Endothelial cell of umbilical vein (primary cell): ENCODE measurements around the gene PIK3C2G. TPM values are rescaled to one million over a fixed set of nuclear protein-coding genes. Genes with fewer than 3 reads are reported as not detected.

Experiments used
- BruUV-seq: library from RNA; stranded (reverse); fragments of 400-500 nt; replicated peaks from 2 replicates; lab custom pipeline; 2021; lab: Mats Ljungman, UMichigan
- CTCF ChIA-PET: fragments of 300-600, 350-600 bp; sonication (Branson Sonifier 250); formaldehyde crosslinking; loops from one replicate; lab custom pipeline; 2021; ENCODE audit warnings: antibody characterized with exemption, inconsistent platforms; lab: Charles Lee
- POLR2A ChIA-PET: fragments of 300-600, 350-600 bp; sonication (Branson Sonifier 250); formaldehyde crosslinking; loops from one replicate; lab custom pipeline; 2021; ENCODE audit warnings: antibody characterized with exemption, inconsistent platforms; lab: Charles Lee
- DNase-seq: peaks from one replicate; pipeline ENCODE4 v3.0.0-alpha.2; 2011; ENCODE audit warnings: low read depth, low spot score
- FAIRE-seq: peaks from 2 replicates; lab custom pipeline; 2011; peaks lifted over from hg19 to GRCh38; lab: Jason Lieb, UNC
- H2AFZ ChIP-seq: 2 replicates; pipeline ENCODE4 v1.6.0; 2012; ENCODE audit warnings: low read depth, low read length, control low read depth, inconsistent platforms
- H3K27ac ChIP-seq: 2 replicates; pipeline ENCODE4 v1.5.1; 2011; ENCODE audit warnings: low read depth, mild to moderate bottlenecking, control low read depth, low read length, moderate library complexity; ENCODE audit not compliant: insufficient read depth
- H3K27me3 ChIP-seq, 2 experiments: 2 replicates each; pipeline versions ENCODE4 v1.6.0 to v1.6.1; 2011; ENCODE audit warnings: low read length in 2 of 2, mixed read lengths in 1 of 2; ENCODE audit not compliant: control insufficient read depth in 2 of 2, insufficient read depth in 2 of 2
- H3K36me3 ChIP-seq, 2 experiments: 2 replicates in 1 of 2; 3 replicates in 1 of 2; pipeline ENCODE4 v1.5.1; 2011; ENCODE audit warnings: low read length in 2 of 2, mild to moderate bottlenecking in 1 of 2, moderate library complexity in 1 of 2; ENCODE audit not compliant: control insufficient read depth in 2 of 2, insufficient read depth in 2 of 2; ENCODE audit errors: extremely low read depth in 1 of 2
- H3K4me1 ChIP-seq: 3 replicates; pipeline ENCODE4 v1.5.1; 2011; ENCODE audit warnings: mild to moderate bottlenecking, low read length; ENCODE audit not compliant: control insufficient read depth, insufficient read depth; ENCODE audit errors: extremely low read depth
- H3K4me2 ChIP-seq: 2 replicates; pipeline ENCODE4 v1.6.1; 2011; ENCODE audit warnings: low read length, control low read depth, mixed read lengths; ENCODE audit not compliant: insufficient read depth
- H3K4me3 ChIP-seq, 3 experiments: fragments of 200-600 bp in 1 of 3; sonication (generic), shearing (Covaris generic) in 1 of 3; replicated peaks in 1 of 3; 2 replicates each; pipeline ENCODE4 v1.5.1; 2011 to 2016; ENCODE audit warnings: control low read depth in 3 of 3, low read length in 3 of 3, mild to moderate bottlenecking in 2 of 3, inconsistent platforms in 1 of 3, low read depth in 1 of 3, moderate library complexity in 1 of 3; ENCODE audit not compliant: insufficient read depth in 1 of 3
- H3K79me2 ChIP-seq: 2 replicates; pipeline ENCODE4 v1.6.0; 2012; ENCODE audit warnings: low read length, inconsistent platforms; ENCODE audit not compliant: control insufficient read depth, insufficient read depth
- H3K9ac ChIP-seq: replicated peaks from 2 replicates; pipeline ENCODE3; 2011; ENCODE audit warnings: low read length, control low read depth; ENCODE audit not compliant: insufficient read depth; ENCODE audit errors: extremely low read depth
- H3K9me1 ChIP-seq: replicated peaks from 3 replicates; pipeline ENCODE4 v1.6.0; 2011; ENCODE audit warnings: mild to moderate bottlenecking, low read length; ENCODE audit not compliant: control insufficient read depth, insufficient read depth; ENCODE audit errors: extremely low read depth
- H3K9me3 ChIP-seq: replicated peaks from 2 replicates; pipeline ENCODE4 v1.5.1; 2012; ENCODE audit warnings: low read length, inconsistent platforms; ENCODE audit not compliant: control insufficient read depth, insufficient read depth
- H4K20me1 ChIP-seq: replicated peaks from 2 replicates; pipeline ENCODE3; 2011; ENCODE audit warnings: mild to moderate bottlenecking, low read length; ENCODE audit not compliant: control insufficient read depth, insufficient read depth; ENCODE audit errors: extremely low read depth
- EZH2 ChIP-seq: IDR thresholded peaks from 2 replicates; pipeline ENCODE4 v1.6.1; 2012; ENCODE audit warnings: borderline replicate concordance, low read depth, mild to moderate bottlenecking, moderate library complexity, low read length, inconsistent platforms; ENCODE audit not compliant: severe bottlenecking
- FOS ChIP-seq: IDR thresholded peaks from 2 replicates; pipeline ENCODE4 v1.6.1; 2011; ENCODE audit warnings: mild to moderate bottlenecking, low read length, moderate library complexity, borderline replicate concordance; ENCODE audit not compliant: insufficient read depth
- GATA2 ChIP-seq: IDR thresholded peaks from 2 replicates; pipeline ENCODE4 v1.7.0; 2011; ENCODE audit warnings: low read depth, mild to moderate bottlenecking, moderate library complexity, mixed read lengths, low read length; ENCODE audit not compliant: insufficient read length, insufficient read depth
- JUN ChIP-seq: IDR thresholded peaks from 2 replicates; pipeline ENCODE4 v1.6.1; 2011; ENCODE audit warnings: borderline replicate concordance, low read depth; ENCODE audit not compliant: insufficient read length, insufficient read depth
- MYC ChIP-seq: IDR thresholded peaks from one replicate; pipeline ENCODE4 v1.6.1; 2011; ENCODE audit warnings: mild to moderate bottlenecking, low read depth, low read length
- POLR2A ChIP-seq: IDR thresholded peaks from 2 replicates; pipeline ENCODE4 v1.6.1; 2012; ENCODE audit warnings: low read depth, mild to moderate bottlenecking, control low read depth, low read length
- POLR2AphosphoS5 ChIP-seq: IDR thresholded peaks from 2 replicates; pipeline ENCODE4 v1.6.1; 2012; ENCODE audit warnings: low read depth, mild to moderate bottlenecking, control low read depth, low read length, moderate library complexity; ENCODE audit not compliant: insufficient read depth
- dilution Hi-C: fragments of 300-500 bp; cut with MboI; formaldehyde crosslinking; loops from one replicate; pipeline ENCODE4 v1.15.0; 2019; ENCODE audit warnings: low sequenced_read_pairs; ENCODE audit not compliant: extremely low pct_ligation_motif_present
- intact Hi-C: fragments of 100-400 bp; cut with micrococcal nuclease; formaldehyde crosslinking; loops from one replicate; pipeline ENCODE4 v1.10.0; 2022
- polyA plus RNA-seq, 4 experiments: library from polyadenylated mRNA; depleted of rRNA in 3 of 4; stranded (reverse) in 3 of 4; unstranded in 1 of 4; fragments of >200 nt; gene quantifications; 2 replicates each; pipeline versions ENCODE4 v1.2.1 to v1.2.3, GENCODE V29; 2011 to 2012; ENCODE audit warnings: missing spikeins in 1 of 4
- total RNA-seq: library from RNA; stranded (reverse); gene quantifications from 2 replicates; pipeline ENCODE4 v1.2.3, GENCODE V29; 2021
- TF ChIP-seq, protein P1 (sequence below), 2 donors: IDR thresholded peaks; 1 replicate in 1 of 2; 2 replicates in 1 of 2; pipeline ENCODE4 v1.5.1; 2011; ENCODE audit warnings: low read length in 2 of 2, mild to moderate bottlenecking in 2 of 2, moderate library complexity in 2 of 2, control low read depth in 1 of 2, inconsistent platforms in 1 of 2, low read depth in 1 of 2; ENCODE audit not compliant: insufficient read depth in 1 of 2; ENCODE audit errors: extremely low read depth in 1 of 2
- TF ChIP-seq, protein P2 (sequence below): IDR thresholded peaks from 2 replicates; pipeline ENCODE4 v1.6.1; 2011; ENCODE audit not compliant: insufficient read depth, insufficient read length

PIK3C2G gene
- total and polyA plus RNA-seq, 2 donors (not counting 3 experiments of a cell fraction or from before 2014, with no cell fraction given) = not detected

DNA sequence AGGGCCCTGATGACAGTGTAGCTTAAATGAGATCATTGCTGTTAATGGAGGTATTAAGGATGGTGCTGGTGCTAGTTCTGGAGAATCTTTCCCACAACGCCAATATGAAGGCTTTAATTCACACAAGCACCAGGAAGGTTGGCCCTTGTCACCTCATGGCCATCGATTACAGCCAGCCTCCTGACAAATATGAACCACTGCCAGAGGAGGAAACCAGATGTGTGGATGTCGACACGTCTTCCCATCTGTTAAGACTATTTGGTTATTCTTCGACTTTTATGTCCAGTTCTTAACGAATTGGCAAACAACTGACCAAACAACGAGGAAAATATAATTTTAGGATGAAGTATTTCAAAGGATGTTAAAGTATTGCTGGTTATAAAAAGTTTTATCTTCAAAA is 79.5 kb downstream of the PIK3C2G start:
- Histone ChIP-seq H3K9ac (no peak overlapping the region), H3K9me3 (no peaks in the 10 kb centered on the region), H4K20me1 (no peaks in the 10 kb centered on the region), H3K36me3 (no peaks in the 10 kb centered on the region), H3K4me1 (no peaks in the 10 kb centered on the region), H3K79me2 (no peaks in the 10 kb centered on the region), H3K9me1 (no peaks in the 10 kb centered on the region), H3K4me3 (no peak overlapping the region), H3K27ac (no peak overlapping the region), H3K27me3 (no peaks in the 10 kb centered on the region), H3K4me2 (no peak overlapping the region), H2AFZ (no peak overlapping the region)
- TF ChIP-seq MYC = no peak
- ChIA-PET POLR2A (no interaction called here), CTCF (interaction anchor here (1.1 to 1.2 kb wide), 2 partner anchors 21 to 91 kb away, joined by 3 to 4 read pairs; no protein-coding TSS in a partner anchor)
- FAIRE-seq (no peak), DNase-seq (no peak)
- BruUV-seq = no TSS peak
- dilution Hi-C loops = no loop called here
- intact Hi-C loops = no loop called here

DNA sequence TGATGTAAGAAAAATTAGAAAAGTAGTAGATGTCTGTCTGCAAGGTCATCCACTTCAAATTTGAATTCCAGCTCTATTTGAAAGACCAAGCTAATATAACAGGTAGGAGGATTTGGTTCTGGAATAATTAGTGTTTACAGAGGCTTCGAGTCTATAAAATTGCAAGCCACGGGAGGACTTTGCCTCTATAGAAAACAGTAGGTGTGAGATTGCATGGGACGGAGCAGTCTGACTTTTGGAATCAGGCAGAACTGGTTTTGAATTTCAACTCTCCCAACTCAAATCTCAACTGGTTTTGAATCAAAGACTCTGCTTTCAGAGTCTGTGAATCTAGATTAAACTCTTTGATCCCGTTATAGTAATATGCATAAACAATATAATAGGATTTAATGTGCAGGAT is 82.4 kb downstream of the PIK3C2G start:
- H2AFZ ChIP-seq = no peak overlapping the region
- POLR2A ChIA-PET = no interaction called here
- TF ChIP-seq, protein P1, sequence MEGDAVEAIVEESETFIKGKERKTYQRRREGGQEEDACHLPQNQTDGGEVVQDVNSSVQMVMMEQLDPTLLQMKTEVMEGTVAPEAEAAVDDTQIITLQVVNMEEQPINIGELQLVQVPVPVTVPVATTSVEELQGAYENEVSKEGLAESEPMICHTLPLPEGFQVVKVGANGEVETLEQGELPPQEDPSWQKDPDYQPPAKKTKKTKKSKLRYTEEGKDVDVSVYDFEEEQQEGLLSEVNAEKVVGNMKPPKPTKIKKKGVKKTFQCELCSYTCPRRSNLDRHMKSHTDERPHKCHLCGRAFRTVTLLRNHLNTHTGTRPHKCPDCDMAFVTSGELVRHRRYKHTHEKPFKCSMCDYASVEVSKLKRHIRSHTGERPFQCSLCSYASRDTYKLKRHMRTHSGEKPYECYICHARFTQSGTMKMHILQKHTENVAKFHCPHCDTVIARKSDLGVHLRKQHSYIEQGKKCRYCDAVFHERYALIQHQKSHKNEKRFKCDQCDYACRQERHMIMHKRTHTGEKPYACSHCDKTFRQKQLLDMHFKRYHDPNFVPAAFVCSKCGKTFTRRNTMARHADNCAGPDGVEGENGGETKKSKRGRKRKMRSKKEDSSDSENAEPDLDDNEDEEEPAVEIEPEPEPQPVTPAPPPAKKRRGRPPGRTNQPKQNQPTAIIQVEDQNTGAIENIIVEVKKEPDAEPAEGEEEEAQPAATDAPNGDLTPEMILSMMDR (IDR thresholded peaks at IDR 0.05; ENCODE audit: extremely low read depth in 1 of 2, insufficient read depth in 1 of 2, low read depth in 1 of 2, low read length in 2 of 2) = no peak
- no peak for TF ChIP-seq POLR2AphosphoS5
- TF ChIP-seq GATA2 = no peak
- TF ChIP-seq POLR2A = no peak
- no peak for TF ChIP-seq JUN
- TF ChIP-seq MYC = no peak
- no peak for TF ChIP-seq FOS
- TF ChIP-seq, protein P2, sequence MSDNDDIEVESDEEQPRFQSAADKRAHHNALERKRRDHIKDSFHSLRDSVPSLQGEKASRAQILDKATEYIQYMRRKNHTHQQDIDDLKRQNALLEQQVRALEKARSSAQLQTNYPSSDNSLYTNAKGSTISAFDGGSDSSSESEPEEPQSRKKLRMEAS = no peak
- TF ChIP-seq EZH2 = no peak

More for the DNA sequence above, 82.4 kb downstream of the PIK3C2G start:
- H3K79me2 ChIP-seq = no peaks in the 10 kb centered on the region
- no peak overlapping the region for H3K27ac ChIP-seq
- CTCF ChIA-PET = no interaction called here
- no peaks in the 10 kb centered on the region for H3K4me1 ChIP-seq
- no peaks in the 10 kb centered on the region for H4K20me1 ChIP-seq
- H3K9me3 ChIP-seq = no peaks in the 10 kb centered on the region
- DNase-seq (no peak), FAIRE-seq (no peak)
- no TSS peak for BruUV-seq
- intact Hi-C loops = no loop called here
- no peak overlapping the region for H3K4me3 ChIP-seq
- dilution Hi-C loops = no loop called here
- H3K27me3 ChIP-seq = no peaks in the 10 kb centered on the region
- no peak overlapping the region for H3K9ac ChIP-seq
- H3K9me1 ChIP-seq = no peaks in the 10 kb centered on the region
- H3K36me3 ChIP-seq = no peaks in the 10 kb centered on the region
- H3K4me2 ChIP-seq = no peak overlapping the region
